Measurements from ENCODE around the gene CYSLTR2.

Gene CYSLTR2

GRCh38 chr13:48653472-48653939, at the start of gene CYSLTR2:
Gene CYSLTR2, plus strand, starts transcription at chr13:48653929. Its CDS starts 52,889 bp downstream, at chr13:48706818.
- no peak within 1 kb of the TSS for H3K4me3 ChIP-seq (ENCODE audit: low read depth, low read length)
- in situ Hi-C loops (cut with HindIII; ENCODE audit: low sequenced_read_pairs) = no loop called here
- TF ChIP-seq, protein P1, sequence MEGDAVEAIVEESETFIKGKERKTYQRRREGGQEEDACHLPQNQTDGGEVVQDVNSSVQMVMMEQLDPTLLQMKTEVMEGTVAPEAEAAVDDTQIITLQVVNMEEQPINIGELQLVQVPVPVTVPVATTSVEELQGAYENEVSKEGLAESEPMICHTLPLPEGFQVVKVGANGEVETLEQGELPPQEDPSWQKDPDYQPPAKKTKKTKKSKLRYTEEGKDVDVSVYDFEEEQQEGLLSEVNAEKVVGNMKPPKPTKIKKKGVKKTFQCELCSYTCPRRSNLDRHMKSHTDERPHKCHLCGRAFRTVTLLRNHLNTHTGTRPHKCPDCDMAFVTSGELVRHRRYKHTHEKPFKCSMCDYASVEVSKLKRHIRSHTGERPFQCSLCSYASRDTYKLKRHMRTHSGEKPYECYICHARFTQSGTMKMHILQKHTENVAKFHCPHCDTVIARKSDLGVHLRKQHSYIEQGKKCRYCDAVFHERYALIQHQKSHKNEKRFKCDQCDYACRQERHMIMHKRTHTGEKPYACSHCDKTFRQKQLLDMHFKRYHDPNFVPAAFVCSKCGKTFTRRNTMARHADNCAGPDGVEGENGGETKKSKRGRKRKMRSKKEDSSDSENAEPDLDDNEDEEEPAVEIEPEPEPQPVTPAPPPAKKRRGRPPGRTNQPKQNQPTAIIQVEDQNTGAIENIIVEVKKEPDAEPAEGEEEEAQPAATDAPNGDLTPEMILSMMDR (IDR thresholded peaks at IDR 0.05; ENCODE audit: low read depth, low read length, missing control alignments) = no peak
- DNase-seq (ENCODE audit: low read depth) = peak; percentile 3

GRCh38 chr13:48615049-48615448, 38.7 kb upstream of the CYSLTR2 start:
- H3K4me3 ChIP-seq (ENCODE audit: low read depth, low read length) = no peak overlapping the region
- DNase-seq (ENCODE audit: low read depth) = no peak
- TF ChIP-seq, protein P1 (IDR thresholded peaks at IDR 0.05; ENCODE audit: low read depth, low read length, missing control alignments) = no peak
- in situ Hi-C loops (cut with HindIII; ENCODE audit: low sequenced_read_pairs) = no loop called here

DNA sequence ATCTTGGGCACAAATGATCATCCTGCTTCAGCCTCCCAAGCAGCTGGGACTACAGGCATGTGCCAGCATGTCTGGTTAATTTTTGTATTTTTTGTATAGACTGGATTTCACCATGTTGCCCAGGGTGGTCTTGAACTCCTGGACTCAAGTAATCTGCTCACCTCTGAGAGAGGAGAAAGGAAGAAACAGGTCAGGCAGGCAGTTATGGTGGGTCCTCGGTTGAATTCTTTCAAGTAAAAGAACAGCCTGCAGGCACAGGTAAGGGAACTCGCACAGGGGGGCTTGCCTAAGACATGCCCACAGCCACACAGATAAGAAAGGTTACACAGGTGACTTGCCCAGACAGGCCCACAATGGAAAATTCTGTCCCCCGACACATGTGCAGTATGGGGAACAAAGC, 34.8 kb upstream of the CYSLTR2 start:
- H3K4me3 ChIP-seq (ENCODE audit: low read depth, low read length) = no peak overlapping the region
- TF ChIP-seq, protein P1 (IDR thresholded peaks at IDR 0.05; ENCODE audit: low read depth, low read length, missing control alignments) = no peak
- DNase-seq (ENCODE audit: low read depth) = no peak
- in situ Hi-C loops (cut with HindIII; ENCODE audit: low sequenced_read_pairs) = no loop called here

- DNase-seq (ENCODE audit: low read depth) = no peak
- TF ChIP-seq, protein P1 (IDR thresholded peaks at IDR 0.05; ENCODE audit: low read depth, low read length, missing control alignments) = no peak
- no peak overlapping the region for H3K4me3 ChIP-seq (ENCODE audit: low read depth, low read length)
- in situ Hi-C loops (cut with HindIII; ENCODE audit: low sequenced_read_pairs) = no loop called here
These were observed 32.7 kb upstream of the CYSLTR2 start for GRCh38 chr13:48621056-48621455.

DNA sequence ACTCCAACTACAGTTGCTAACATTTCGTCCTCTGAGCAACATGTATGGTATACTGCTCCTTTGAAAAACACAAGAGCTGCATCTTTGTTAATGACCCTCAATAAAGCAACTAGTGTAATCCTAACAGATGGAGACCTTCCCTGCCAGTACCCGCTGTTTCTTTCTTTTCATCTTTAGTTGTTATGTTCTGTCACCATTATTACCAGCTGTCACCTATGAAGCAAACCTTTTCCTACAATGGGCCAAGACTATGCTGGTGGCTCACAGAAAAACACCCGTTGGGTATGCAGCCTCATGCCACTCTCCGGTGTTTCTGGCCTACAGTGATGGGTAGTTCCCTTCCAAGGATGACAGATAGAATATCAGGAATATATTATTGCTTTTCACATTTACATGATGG, 29.7 kb upstream of the CYSLTR2 start:
- TF ChIP-seq, protein P1 (IDR thresholded peaks at IDR 0.05; ENCODE audit: low read depth, low read length, missing control alignments) = no peak
- in situ Hi-C loops (cut with HindIII; ENCODE audit: low sequenced_read_pairs) = no loop called here
- no peak overlapping the region for H3K4me3 ChIP-seq (ENCODE audit: low read depth, low read length)
- no peak for DNase-seq (ENCODE audit: low read depth)

- no peak overlapping the region for H3K4me3 ChIP-seq (ENCODE audit: low read depth, low read length)
- no peak for DNase-seq (ENCODE audit: low read depth)
- in situ Hi-C loops (cut with HindIII; ENCODE audit: low sequenced_read_pairs) = no loop called here
- TF ChIP-seq, protein P1 (IDR thresholded peaks at IDR 0.05; ENCODE audit: low read depth, low read length, missing control alignments) = no peak
These were observed 28.9 kb upstream of the CYSLTR2 start for GRCh38 chr13:48624858-48625257.
